Activated naive CD8-positive, alpha-beta T cell treated with anti-CD3 and anti-CD28 coated beads, Interleukin-2, amount 50 U/mL, for 16 hours (primary cell): ENCODE measurements around the gene PLGLB2.
"Not testable (repeated sequence)": the region's sequence is repeated elsewhere in the genome, so short reads cannot be mapped to it uniquely, and the experiment has no call there.

ENCODE experiments used
- DNase-seq: peaks from one replicate; pipeline ENCODE4 v3.0.0-alpha.2; 2020; ENCODE audit warnings: low read depth, low spot score

PLGLB2 gene

DNA sequence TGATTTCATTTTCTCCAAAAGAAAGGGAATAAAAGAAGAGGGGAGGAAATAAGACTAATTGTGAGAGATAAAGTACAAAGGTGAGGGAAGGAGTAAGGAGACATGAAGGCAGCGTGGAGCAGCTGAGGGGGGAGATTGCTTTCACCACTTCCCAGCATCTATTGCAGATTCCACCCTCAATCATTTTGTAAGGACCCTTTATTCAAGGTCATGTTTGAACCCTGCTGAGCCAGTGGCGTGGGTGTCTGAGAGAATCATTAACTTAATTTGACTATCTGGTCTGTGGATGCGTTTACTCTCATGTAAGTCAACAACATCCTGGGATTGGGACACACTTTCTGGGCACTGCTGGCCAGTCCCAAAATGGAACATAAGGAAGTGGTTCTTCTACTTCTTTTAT, at the start of gene PLGLB2:
TSS of gene PLGLB2 (plus strand) at position 297 of the 400 bp plus-strand sequence. CDS start at position 364, 67 bp downstream.
- DNase-seq, result not testable (repeated sequence)

DNA sequence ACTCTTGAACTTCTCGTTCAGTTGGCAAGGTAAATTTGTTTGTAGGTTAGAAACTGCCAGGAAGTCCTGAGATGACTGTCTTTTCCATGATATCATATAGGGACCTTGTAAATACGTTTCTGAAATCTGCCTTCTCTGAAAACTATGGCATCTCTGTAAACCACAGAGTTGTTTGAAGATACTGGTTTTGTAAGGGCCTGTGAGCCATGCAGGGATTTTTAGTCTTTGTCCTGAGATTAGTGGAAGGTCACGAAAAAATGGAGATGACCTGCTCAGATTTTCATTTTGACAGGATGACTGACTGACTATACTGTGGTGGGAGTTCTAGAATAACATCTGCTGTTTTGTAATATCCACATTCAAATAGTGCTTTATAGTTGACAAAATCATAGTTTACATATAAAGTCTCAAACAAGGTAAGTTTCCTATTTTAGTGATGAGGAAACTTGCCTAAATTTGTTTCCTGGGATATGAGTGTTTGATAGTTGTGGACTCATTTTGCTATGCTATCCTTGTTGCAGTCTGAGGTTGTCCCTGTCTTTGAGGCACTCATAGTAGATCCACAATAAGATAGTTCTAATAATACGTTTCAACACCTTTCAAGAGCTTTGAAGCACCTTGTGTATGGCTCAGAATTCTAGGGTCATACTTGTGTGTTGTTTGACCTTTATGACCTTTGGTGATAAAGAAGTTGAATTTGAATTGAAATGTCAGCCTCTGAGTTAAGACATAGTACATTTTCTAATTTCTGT, 43.1 kb upstream of the PLGLB2 start:
- DNase-seq, result not testable (repeated sequence)

DNA sequence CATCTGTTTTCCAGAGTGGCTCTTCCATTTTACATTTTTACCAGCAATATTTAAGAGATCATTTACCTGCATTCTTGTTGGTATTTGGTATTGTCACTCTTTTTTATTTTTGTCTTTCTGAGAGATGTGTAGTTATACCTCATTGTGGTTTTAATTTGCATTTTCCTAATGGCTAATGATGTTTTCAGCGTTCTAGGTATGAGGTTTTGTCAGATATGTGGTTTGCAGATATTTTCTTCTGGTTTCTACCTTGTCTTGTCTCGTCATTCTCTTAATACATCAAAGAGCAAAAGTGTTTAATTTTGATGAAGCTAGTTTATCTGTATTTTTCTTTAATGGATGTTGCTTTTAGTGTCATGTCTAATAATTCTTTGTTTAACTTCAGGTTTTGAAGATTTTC, 39.5 kb upstream of the PLGLB2 start:
- not testable (repeated sequence) for DNase-seq

DNA sequence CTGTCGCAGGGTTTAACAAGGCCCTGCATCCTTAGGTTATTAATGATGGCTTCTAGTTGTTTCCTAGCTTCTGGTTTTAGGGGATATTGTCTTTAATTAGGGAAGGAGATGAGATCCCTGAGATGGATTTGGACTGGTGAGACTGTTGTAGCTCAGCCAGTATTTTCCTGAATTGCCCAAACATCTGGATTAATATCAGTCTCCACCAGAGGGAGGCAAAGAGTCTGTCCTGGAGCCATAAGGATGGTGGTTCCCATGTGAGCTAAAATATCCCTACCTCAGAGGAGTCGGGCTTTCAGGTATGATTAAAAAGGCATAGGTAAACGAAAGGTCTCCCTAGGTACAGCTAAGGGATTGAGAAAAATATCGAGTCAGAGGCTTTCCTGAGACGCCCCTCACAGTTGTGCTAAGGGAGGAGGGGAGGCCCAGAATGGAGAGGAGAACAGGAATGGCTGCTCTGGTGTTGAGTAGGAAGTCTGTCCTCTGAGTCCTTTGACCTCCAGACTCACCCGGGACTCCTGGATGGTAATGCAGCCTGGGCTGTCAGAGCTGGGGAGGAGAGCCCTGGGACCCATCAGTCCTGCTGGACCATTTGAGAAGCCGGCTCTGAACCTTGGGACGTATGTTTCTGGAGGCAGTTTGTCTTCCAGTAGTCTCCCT, 19.8 kb upstream of the PLGLB2 start:
- DNase-seq, result not testable (repeated sequence)

DNA sequence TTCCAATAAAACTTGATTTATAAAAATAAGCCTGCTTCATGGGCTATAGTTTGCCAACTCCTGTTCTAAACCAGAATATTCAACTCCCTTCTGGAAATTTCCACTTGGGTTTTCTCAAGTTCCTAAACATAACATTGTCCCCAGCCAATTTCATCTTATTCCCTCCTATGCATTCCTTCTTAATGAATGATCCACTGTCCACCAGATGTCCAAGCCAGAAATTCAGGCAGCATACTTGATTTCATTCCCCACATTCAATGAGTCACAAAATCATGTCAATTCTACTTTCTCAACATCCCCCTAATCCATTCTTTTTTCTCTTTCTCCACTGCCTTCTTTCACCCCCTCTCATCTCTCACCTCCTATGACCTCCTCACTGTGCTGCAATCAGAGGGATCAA, 7.0 kb upstream of the PLGLB2 start:
- DNase-seq, result not testable (repeated sequence)

DNA sequence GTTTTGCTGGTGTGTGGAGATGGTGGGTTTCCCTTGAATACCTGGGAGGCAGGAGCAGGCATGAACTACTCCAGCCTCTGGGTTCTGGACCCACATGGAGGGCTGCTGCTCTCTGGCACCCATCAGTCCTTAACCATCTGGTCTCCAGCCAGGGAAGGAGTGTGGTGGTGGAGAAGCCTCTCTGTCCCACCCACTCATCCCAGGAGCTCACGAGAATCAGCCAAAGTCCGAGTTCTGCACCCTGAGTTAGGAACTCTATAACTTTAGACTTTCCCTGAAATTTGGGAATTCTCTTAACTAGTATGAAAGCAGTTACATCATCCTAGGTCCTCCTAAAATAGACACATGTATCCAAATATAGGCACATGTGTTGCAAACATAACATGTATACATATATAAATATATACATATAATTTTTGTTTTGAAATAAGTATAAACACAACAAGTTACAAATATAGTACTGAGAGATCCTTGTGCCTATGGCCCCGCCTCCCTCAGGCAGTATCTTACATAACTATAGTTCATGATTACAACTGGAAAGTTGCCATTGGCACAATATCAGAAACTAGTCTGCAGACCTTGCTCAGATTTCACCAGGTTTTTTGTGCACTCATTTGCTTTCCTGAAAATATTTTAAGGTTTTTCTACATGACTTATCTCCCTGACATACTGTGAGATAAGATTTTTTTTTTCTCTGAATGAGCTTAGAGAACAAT, 5.3 kb upstream of the PLGLB2 start:
- DNase-seq, result not testable (repeated sequence)

DNA sequence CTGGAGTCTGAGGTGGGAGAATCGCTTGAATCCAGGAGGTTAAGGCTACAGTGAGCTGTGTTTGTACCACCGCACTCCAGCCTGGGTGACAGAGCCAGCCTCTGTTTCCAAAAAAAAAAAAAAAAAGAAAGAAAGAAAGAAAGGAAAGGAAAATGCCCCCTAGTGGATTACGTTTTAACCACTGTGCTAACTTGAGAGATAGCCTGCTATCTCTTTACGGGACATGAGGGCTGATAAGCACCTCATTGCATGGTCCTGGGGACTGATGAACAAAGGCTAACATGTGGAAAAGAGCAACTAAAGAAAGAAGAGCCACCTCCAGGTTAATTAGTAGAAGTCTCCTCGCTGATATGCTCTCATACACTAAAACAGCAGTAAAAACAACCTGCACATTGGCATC, 4.2 kb upstream of the PLGLB2 start:
- DNase-seq, result not testable (repeated sequence)

DNA sequence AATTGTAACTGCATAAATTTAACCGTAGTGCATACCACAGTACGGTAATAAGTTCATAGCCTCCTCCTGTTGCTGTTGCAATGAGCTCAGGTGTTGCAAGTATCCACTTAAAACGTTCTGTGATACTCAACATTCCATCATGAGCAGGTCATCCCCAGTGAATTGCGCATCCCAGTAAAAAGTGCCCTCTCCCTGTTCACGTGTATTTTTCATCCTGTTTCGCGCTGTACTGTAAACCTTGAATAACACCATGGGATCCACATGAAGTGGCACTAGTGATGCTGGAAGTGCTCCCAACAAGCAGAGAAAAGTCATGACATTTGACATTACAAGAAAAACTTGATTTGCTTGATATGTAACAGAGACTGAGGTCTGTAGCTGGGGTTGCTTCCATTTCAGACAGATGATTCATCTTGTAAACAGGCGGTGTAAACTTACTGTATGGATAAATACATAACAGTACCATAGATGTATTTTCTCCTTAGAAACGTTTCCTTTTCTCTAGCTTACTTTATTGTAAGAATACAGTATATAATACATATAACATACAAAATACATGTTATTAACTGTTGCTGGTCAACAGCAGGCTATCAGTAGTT, 2.4 kb upstream of the PLGLB2 start:
- not testable (repeated sequence) for DNase-seq

DNA sequence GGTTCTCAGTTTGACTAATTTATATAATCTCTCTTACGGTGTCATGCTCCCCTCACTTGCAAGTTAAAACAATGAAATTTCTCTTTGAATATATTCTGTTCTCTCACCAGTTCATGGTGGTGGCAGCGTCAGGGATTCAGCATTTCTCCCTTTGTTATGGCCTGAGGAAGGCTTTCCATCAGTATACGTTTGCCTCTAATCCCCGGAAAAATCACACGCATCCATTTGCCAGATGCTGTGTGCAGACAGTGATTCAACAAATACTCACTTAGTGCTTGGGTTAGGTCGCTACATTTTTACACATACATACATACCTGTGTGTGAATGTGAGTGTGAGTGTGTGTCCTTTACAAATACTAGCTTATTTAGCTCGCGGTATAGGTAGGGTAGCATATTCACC, 637 bp downstream of the PLGLB2 start:
- DNase-seq, result not testable (repeated sequence)

DNA sequence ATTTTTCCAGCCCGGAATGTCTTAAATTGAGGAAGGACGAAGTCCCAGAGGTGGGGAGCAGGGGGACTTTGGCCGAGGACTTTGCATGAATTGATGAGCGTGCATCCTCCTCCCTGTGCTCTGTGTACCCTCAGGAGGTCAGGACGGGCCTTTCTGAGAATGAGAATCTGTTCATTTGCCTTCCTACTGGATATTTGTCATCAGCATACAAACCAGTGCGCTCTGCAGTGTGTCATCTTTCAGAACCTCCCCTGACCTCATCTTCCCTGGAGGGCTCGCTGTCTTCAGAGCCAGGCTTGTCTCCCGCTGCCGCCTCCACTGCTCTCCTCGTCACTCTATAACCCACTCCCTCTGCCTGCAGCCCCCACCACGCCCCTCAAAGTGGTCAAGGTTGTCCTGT, 2.7 kb downstream of the PLGLB2 start:
- DNase-seq, result not testable (repeated sequence)

DNA sequence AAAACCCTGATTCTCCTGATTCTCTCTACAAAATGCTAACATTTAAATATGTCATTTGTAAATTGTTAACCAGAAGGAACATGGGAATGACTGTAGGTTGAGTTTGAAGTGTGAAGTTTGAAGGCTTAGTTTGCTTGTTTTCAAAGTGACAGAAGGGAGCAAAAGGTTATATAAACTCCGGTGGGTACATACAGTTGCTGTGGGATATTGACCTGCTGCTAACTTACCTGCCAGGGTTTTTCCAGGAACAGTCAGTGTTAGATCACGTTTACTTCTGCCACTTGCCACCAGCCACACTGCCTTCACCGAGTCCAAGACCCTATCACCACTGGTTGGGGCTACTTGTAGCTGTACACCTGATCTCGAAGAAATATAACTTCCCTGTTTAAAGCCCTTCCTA, 6.9 kb downstream of the PLGLB2 start:
- not testable (repeated sequence) for DNase-seq
